WI38 (cell line): ENCODE measurements around the gene ARHGAP31.

ENCODE experiments used
- H3K4me3 ChIP-seq: 2 replicates; pipeline ENCODE4 v1.5.1; 2011; ENCODE audit warnings: low read depth, mild to moderate bottlenecking, control low read depth, low read length
- CTCF ChIP-seq: IDR thresholded peaks from 2 replicates; pipeline ENCODE4 v1.5.1; 2012; ENCODE audit warnings: low read depth, mild to moderate bottlenecking, control low read depth, low read length

ARHGAP31 gene

GRCh38 chr3:119428538-119428937 lies 134.4 kb downstream of the ARHGAP31 start:
- H3K4me3 ChIP-seq, result no peak overlapping the region
- TF ChIP-seq CTCF, result no peak

GRCh38 chr3:119433613-119434325 lies 139.6 kb downstream of the ARHGAP31 start:
- H3K4me3 ChIP-seq, result no peak overlapping the region
- TF ChIP-seq CTCF, result no peak

- no peak for TF ChIP-seq CTCF
- no peak overlapping the region for H3K4me3 ChIP-seq
Measured at GRCh38 chr3:119434703-119435102, 140.5 kb downstream of the ARHGAP31 start.

GRCh38 chr3:119436977-119437376 lies 142.8 kb downstream of the ARHGAP31 start:
- TF ChIP-seq CTCF, result no peak
- H3K4me3 ChIP-seq, result no peak overlapping the region

GRCh38 chr3:119437691-119438258 lies 143.6 kb downstream of the ARHGAP31 start:
- no peak for TF ChIP-seq CTCF
- no peak overlapping the region for H3K4me3 ChIP-seq

- no peak overlapping the region for H3K4me3 ChIP-seq
- TF ChIP-seq CTCF, result no peak
Measured at GRCh38 chr3:119443179-119443578, 149.0 kb downstream of the ARHGAP31 start.

GRCh38 chr3:119444590-119444989 lies 150.4 kb downstream of the ARHGAP31 start:
- H3K4me3 ChIP-seq, result no peak overlapping the region
- TF ChIP-seq CTCF, result no peak
